Measurements from ENCODE around the gene ESPL1. TPM values are rescaled to one million over a fixed set of nuclear protein-coding genes. Genes with fewer than 3 reads are reported as not detected.
A peak's percentile ranks its signal among the peaks of the same experiment; 100 is the strongest.

ESPL1 gene
- total RNA-seq, 2 donors from 2014 or later, result 0.55 to 6.1 TPM

- WGBS, result 41% methylated on average over 10 of the region's 10 CpGs
- intact Hi-C loops (cut with DNase I), result loop anchor here (10.0 kb wide), 1 partner anchor 184 kb away; the partner anchor contains the start of genes NPFF and TARBP2
- no peak for DNase-seq (ENCODE audit: low spot score)
- H3K9me3 ChIP-seq, result no peaks in the 10 kb centered on the region
- peak overlapping the region; percentile 92 to 93 for H3K27ac ChIP-seq
- no peak for TF ChIP-seq POLR2AphosphoS5 (IDR thresholded peaks at IDR 0.05)
- TF ChIP-seq, protein P1, sequence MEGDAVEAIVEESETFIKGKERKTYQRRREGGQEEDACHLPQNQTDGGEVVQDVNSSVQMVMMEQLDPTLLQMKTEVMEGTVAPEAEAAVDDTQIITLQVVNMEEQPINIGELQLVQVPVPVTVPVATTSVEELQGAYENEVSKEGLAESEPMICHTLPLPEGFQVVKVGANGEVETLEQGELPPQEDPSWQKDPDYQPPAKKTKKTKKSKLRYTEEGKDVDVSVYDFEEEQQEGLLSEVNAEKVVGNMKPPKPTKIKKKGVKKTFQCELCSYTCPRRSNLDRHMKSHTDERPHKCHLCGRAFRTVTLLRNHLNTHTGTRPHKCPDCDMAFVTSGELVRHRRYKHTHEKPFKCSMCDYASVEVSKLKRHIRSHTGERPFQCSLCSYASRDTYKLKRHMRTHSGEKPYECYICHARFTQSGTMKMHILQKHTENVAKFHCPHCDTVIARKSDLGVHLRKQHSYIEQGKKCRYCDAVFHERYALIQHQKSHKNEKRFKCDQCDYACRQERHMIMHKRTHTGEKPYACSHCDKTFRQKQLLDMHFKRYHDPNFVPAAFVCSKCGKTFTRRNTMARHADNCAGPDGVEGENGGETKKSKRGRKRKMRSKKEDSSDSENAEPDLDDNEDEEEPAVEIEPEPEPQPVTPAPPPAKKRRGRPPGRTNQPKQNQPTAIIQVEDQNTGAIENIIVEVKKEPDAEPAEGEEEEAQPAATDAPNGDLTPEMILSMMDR (IDR thresholded peaks at IDR 0.05), result no peak
- no peak for TF ChIP-seq POLR2A (IDR thresholded peaks at IDR 0.05)
- no peaks in the 10 kb centered on the region for H3K36me3 ChIP-seq
- H3K4me3 ChIP-seq, result peak overlapping the region; percentile 69 to 77
- H3K27me3 ChIP-seq (replicated peaks; ENCODE audit: insufficient read depth), result no peaks in the 10 kb centered on the region
- H3K4me1 ChIP-seq (replicated peaks), result peaks cover 9% of the 10 kb centered on the region
These were observed 52.5 kb downstream of the ESPL1 start for GRCh38 chr12:53320352-53321195.

GRCh38 chr12:53324113-53324778 lies 56.1 kb downstream of the ESPL1 start:
- Histone ChIP-seq H3K27me3 (replicated peaks; ENCODE audit: insufficient read depth) (no peaks in the 10 kb centered on the region), H3K4me1 (replicated peaks) (peaks cover 9% of the 10 kb centered on the region), H3K27ac (peak overlapping the region; percentile 70 to 76), H3K36me3 (no peaks in the 10 kb centered on the region), H3K4me3 (peak overlapping the region; percentile 46 to 49), H3K9me3 (no peaks in the 10 kb centered on the region)
- TF ChIP-seq, protein P1 (IDR thresholded peaks at IDR 0.05), result no peak
- no peak for TF ChIP-seq POLR2A (IDR thresholded peaks at IDR 0.05)
- no peak for TF ChIP-seq POLR2AphosphoS5 (IDR thresholded peaks at IDR 0.05)
- no peak for DNase-seq (ENCODE audit: low spot score)
- 18% methylated on average over 28 of the region's 28 CpGs for WGBS
- intact Hi-C loops (cut with DNase I), result loop anchor here (1.0 to 10.0 kb wide), 2 partner anchors 21 to 181 kb away; partner anchors contain the start of genes NPFF and TARBP2

- intact Hi-C loops (cut with DNase I), result loop anchor here (1.0 to 10.0 kb wide), 2 partner anchors 20 to 180 kb away; partner anchors contain the start of genes NPFF and TARBP2
- WGBS, result 0% methylated on average over 47 of the region's 69 CpGs
- H3K4me3 ChIP-seq, result peak overlapping the region; percentile 46 to 49
- no peaks in the 10 kb centered on the region for H3K27me3 ChIP-seq (replicated peaks; ENCODE audit: insufficient read depth)
- TF ChIP-seq POLR2A (IDR thresholded peaks at IDR 0.05), result peak; percentile 58
- TF ChIP-seq, protein P1 (IDR thresholded peaks at IDR 0.05), result peak; percentile 44 to 92 (median 76)
- peak; percentile 60 for TF ChIP-seq POLR2AphosphoS5 (IDR thresholded peaks at IDR 0.05)
- DNase-seq (ENCODE audit: low spot score), result peak; percentile 87
- H3K27ac ChIP-seq, result peak overlapping the region; percentile 70 to 76
- H3K9me3 ChIP-seq, result no peaks in the 10 kb centered on the region
- H3K36me3 ChIP-seq, result no peaks in the 10 kb centered on the region
- H3K4me1 ChIP-seq (replicated peaks), result peaks cover 9% of the 10 kb centered on the region
These were observed 56.8 kb downstream of the ESPL1 start for GRCh38 chr12:53324779-53325510.

GRCh38 chr12:53325511-53326061 lies 57.5 kb downstream of the ESPL1 start:
- H3K27ac ChIP-seq, result peak overlapping the region; percentile 70 to 76
- DNase-seq (ENCODE audit: low spot score), result no peak
- H3K36me3 ChIP-seq, result no peaks in the 10 kb centered on the region
- no peaks in the 10 kb centered on the region for H3K27me3 ChIP-seq (replicated peaks; ENCODE audit: insufficient read depth)
- H3K4me1 ChIP-seq (replicated peaks), result peaks cover 8% of the 10 kb centered on the region
- no peak for TF ChIP-seq POLR2AphosphoS5 (IDR thresholded peaks at IDR 0.05)
- no peak for TF ChIP-seq POLR2A (IDR thresholded peaks at IDR 0.05)
- TF ChIP-seq, protein P1 (IDR thresholded peaks at IDR 0.05), result no peak
- WGBS, result under 1% methylated on average over 36 of the region's 50 CpGs
- no peaks in the 10 kb centered on the region for H3K9me3 ChIP-seq
- peak overlapping the region; percentile 46 to 49 for H3K4me3 ChIP-seq
- intact Hi-C loops (cut with DNase I), result loop anchor here (10.0 kb wide), 1 partner anchor 179 kb away; the partner anchor contains the start of genes NPFF and TARBP2

Data from prostate gland (tissue), 2 donors.